Measurements from ENCODE around the gene CAMTA1. TPM values are rescaled to one million over a fixed set of nuclear protein-coding genes. Genes with fewer than 3 reads are reported as not detected.

The CAMTA1 gene
- polyA plus RNA-seq, 1 of the 3 experiments (the other 2 are of a cell fraction): 63.1 TPM

DNA sequence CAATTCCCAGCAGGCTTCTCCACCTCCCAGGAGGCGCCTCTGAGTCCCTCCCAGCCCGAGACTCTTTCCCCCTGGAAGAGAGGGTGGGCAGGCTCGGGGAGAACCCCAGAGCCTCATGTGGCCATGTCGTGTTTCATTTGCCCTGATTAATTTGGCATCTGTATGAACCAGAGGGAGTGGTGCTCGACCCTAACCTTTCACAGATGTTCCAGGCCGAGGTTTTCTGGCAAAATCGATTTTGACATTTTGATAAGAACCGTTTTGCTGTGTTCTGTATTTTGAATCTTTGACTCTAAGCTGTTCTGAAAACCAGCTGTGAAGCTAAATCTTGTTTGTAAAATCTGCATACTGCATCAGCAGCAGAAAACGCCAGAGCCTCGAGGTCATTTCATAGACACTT is 367.4 kb downstream of the CAMTA1 start:
- no peak overlapping the region for H3K4me3 ChIP-seq (ENCODE audit: low read depth in 2 of 2, low read length in 1 of 2)
- H3K9ac ChIP-seq: no peak overlapping the region
- POLR2A ChIA-PET: no interaction called here
- no peak overlapping the region for H3K27ac ChIP-seq (ENCODE audit: low read depth in 2 of 2, low read length in 1 of 2)
- no peaks in the 10 kb centered on the region for H4K20me1 ChIP-seq (ENCODE audit: insufficient read depth)
- H3K4me1 ChIP-seq (ENCODE audit: control insufficient read depth in 1 of 2, insufficient read depth in 2 of 2, low read depth in 1 of 2, low read length in 1 of 2): peaks cover 0 to 30% of the 10 kb centered on the region in 2 experiments; a peak in 2 of 4 replicates
- TF ChIP-seq SIN3A (IDR thresholded peaks at IDR 0.05; ENCODE audit: borderline replicate concordance, low read depth, low read length) (no peak), MXI1 (IDR thresholded peaks at IDR 0.05; ENCODE audit: low read depth, low read length) (peak; percentile 38; the same call in 1 of the 2 replicates), GATA2 (CRISPR knock-in tag; IDR thresholded peaks at IDR 0.05) (peak; percentile 89), CHD2 (IDR thresholded peaks at IDR 0.05; ENCODE audit: low read length, partially characterized antibody) (no peak), TAF1 (IDR thresholded peaks at IDR 0.05; ENCODE audit: borderline replicate concordance, low read depth, low read length) (no peak), RCOR1 (IDR thresholded peaks at IDR 0.05; ENCODE audit: low read length) (peak; percentile 74), SMC3 (IDR thresholded peaks at IDR 0.05; ENCODE audit: low read depth, low read length) (no peak), FOSL2 (IDR thresholded peaks at IDR 0.05; ENCODE audit: borderline replicate concordance, low read depth) (no peak), FOXJ3 (CRISPR knock-in tag; IDR thresholded peaks at IDR 0.05) (peak; percentile 62; the same call in 1 of the 2 replicates), EP300 (IDR thresholded peaks at IDR 0.05; ENCODE audit: borderline replicate concordance in 1 of 2, low read depth in 1 of 2, low read length in 1 of 2) (peak in 1 of 2 experiments; percentile 59; a peak in 1 of 4 replicates), RAD21 (IDR thresholded peaks at IDR 0.05; ENCODE audit: low read length) (peak; percentile 22; the same call in 1 of the 2 replicates)
- TF ChIP-seq, protein P1, sequence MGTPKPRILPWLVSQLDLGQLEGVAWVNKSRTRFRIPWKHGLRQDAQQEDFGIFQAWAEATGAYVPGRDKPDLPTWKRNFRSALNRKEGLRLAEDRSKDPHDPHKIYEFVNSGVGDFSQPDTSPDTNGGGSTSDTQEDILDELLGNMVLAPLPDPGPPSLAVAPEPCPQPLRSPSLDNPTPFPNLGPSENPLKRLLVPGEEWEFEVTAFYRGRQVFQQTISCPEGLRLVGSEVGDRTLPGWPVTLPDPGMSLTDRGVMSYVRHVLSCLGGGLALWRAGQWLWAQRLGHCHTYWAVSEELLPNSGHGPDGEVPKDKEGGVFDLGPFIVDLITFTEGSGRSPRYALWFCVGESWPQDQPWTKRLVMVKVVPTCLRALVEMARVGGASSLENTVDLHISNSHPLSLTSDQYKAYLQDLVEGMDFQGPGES (IDR thresholded peaks at IDR 0.05; ENCODE audit: low read depth, low read length): no peak
- TF ChIP-seq, protein P2, sequence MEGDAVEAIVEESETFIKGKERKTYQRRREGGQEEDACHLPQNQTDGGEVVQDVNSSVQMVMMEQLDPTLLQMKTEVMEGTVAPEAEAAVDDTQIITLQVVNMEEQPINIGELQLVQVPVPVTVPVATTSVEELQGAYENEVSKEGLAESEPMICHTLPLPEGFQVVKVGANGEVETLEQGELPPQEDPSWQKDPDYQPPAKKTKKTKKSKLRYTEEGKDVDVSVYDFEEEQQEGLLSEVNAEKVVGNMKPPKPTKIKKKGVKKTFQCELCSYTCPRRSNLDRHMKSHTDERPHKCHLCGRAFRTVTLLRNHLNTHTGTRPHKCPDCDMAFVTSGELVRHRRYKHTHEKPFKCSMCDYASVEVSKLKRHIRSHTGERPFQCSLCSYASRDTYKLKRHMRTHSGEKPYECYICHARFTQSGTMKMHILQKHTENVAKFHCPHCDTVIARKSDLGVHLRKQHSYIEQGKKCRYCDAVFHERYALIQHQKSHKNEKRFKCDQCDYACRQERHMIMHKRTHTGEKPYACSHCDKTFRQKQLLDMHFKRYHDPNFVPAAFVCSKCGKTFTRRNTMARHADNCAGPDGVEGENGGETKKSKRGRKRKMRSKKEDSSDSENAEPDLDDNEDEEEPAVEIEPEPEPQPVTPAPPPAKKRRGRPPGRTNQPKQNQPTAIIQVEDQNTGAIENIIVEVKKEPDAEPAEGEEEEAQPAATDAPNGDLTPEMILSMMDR (IDR thresholded peaks at IDR 0.05): no peak
- H3K79me2 ChIP-seq (ENCODE audit: insufficient read depth): no peaks in the 10 kb centered on the region
- CTCF ChIA-PET: interaction anchor here (1.0 to 2.1 kb wide), 6 partner anchors 11 to 433 kb away, joined by 3 to 6 read pairs (median 4); no protein-coding TSS in a partner anchor
- no peaks in the 10 kb centered on the region for H3K36me3 ChIP-seq (replicated peaks in 1 of 2; ENCODE audit: control insufficient read depth in 1 of 2, insufficient read depth in 2 of 2, low read length in 1 of 2)
- H3K9me3 ChIP-seq: no peaks in the 10 kb centered on the region
- H3F3A ChIP-seq (replicated peaks; ENCODE audit: insufficient read depth): no peaks in the 10 kb centered on the region
- DNase-seq: peak; percentile 85
- H3K4me2 ChIP-seq: no peak overlapping the region
- WGBS (ENCODE audit: low lambda C conversion rate): 18% methylated on average over 10 of the region's 10 CpGs
- H2AFZ ChIP-seq (ENCODE audit: low read depth): no peak overlapping the region
- H3K9me2 ChIP-seq: no peaks in the 10 kb centered on the region
- no peaks in the 10 kb centered on the region for H3K27me3 ChIP-seq (ENCODE audit: insufficient read depth)

DNA sequence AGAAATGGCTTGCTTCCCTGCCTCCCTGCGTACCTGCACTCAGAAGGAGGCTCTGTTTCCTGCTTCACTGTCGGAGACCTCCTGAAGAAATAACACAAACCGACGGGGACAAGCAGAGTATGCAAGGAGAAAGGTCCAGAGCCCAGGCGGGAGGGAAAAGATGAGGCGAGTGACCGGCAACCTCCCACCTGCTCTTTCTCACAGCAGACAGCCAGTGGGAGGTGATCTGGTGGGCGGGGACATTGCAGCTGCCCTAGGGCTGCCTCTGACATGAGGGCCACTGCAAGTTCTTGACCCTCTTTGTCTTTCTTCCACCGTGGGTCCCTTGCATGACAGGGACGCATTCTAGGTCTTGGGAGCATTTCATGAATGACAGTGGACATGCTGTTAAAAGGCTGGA is 368.2 kb downstream of the CAMTA1 start:
- ChIA-PET POLR2A (no interaction called here), CTCF (interaction anchor here (1.0 kb wide), 2 partner anchors 11 to 12 kb away, joined by 3 to 4 read pairs; no protein-coding TSS in a partner anchor)
- no peaks in the 10 kb centered on the region for H3K79me2 ChIP-seq (ENCODE audit: insufficient read depth)
- no peak overlapping the region for H3K4me3 ChIP-seq (ENCODE audit: low read depth in 2 of 2, low read length in 1 of 2)
- no peaks in the 10 kb centered on the region for H3K27me3 ChIP-seq (ENCODE audit: insufficient read depth)
- H3K36me3 ChIP-seq (replicated peaks in 1 of 2; ENCODE audit: control insufficient read depth in 1 of 2, insufficient read depth in 2 of 2, low read length in 1 of 2): no peaks in the 10 kb centered on the region
- H3K27ac ChIP-seq (ENCODE audit: low read depth in 2 of 2, low read length in 1 of 2): no peak overlapping the region
- peaks cover 0 to 30% of the 10 kb centered on the region in 2 experiments; a peak in 2 of 4 replicates for H3K4me1 ChIP-seq (ENCODE audit: control insufficient read depth in 1 of 2, insufficient read depth in 2 of 2, low read depth in 1 of 2, low read length in 1 of 2)
- H3F3A ChIP-seq (replicated peaks; ENCODE audit: insufficient read depth): no peaks in the 10 kb centered on the region
- no peaks in the 10 kb centered on the region for H4K20me1 ChIP-seq (ENCODE audit: insufficient read depth)
- 84% methylated on average over 8 of the region's 10 CpGs for WGBS (ENCODE audit: low lambda C conversion rate)
- H3K9me3 ChIP-seq: no peaks in the 10 kb centered on the region
- no peak overlapping the region for H3K4me2 ChIP-seq
- H3K9ac ChIP-seq: no peak overlapping the region
- H3K9me2 ChIP-seq: no peaks in the 10 kb centered on the region
- DNase-seq: no peak
- no peak overlapping the region for H2AFZ ChIP-seq (ENCODE audit: low read depth)
- TF ChIP-seq, protein P3, sequence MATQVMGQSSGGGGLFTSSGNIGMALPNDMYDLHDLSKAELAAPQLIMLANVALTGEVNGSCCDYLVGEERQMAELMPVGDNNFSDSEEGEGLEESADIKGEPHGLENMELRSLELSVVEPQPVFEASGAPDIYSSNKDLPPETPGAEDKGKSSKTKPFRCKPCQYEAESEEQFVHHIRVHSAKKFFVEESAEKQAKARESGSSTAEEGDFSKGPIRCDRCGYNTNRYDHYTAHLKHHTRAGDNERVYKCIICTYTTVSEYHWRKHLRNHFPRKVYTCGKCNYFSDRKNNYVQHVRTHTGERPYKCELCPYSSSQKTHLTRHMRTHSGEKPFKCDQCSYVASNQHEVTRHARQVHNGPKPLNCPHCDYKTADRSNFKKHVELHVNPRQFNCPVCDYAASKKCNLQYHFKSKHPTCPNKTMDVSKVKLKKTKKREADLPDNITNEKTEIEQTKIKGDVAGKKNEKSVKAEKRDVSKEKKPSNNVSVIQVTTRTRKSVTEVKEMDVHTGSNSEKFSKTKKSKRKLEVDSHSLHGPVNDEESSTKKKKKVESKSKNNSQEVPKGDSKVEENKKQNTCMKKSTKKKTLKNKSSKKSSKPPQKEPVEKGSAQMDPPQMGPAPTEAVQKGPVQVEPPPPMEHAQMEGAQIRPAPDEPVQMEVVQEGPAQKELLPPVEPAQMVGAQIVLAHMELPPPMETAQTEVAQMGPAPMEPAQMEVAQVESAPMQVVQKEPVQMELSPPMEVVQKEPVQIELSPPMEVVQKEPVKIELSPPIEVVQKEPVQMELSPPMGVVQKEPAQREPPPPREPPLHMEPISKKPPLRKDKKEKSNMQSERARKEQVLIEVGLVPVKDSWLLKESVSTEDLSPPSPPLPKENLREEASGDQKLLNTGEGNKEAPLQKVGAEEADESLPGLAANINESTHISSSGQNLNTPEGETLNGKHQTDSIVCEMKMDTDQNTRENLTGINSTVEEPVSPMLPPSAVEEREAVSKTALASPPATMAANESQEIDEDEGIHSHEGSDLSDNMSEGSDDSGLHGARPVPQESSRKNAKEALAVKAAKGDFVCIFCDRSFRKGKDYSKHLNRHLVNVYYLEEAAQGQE (IDR thresholded peaks at IDR 0.05; ENCODE audit: low read depth, low read length): no peak
- TF ChIP-seq, protein P4, sequence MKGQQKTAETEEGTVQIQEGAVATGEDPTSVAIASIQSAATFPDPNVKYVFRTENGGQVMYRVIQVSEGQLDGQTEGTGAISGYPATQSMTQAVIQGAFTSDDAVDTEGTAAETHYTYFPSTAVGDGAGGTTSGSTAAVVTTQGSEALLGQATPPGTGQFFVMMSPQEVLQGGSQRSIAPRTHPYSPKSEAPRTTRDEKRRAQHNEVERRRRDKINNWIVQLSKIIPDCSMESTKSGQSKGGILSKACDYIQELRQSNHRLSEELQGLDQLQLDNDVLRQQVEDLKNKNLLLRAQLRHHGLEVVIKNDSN (IDR thresholded peaks at IDR 0.05; ENCODE audit: borderline replicate concordance, low read depth): no peak
- TF ChIP-seq ELF1 (IDR thresholded peaks at IDR 0.05) (no peak), POLR2AphosphoS5 (IDR thresholded peaks at IDR 0.05; ENCODE audit: low read depth, low read length) (no peak), RFX5 (IDR thresholded peaks at IDR 0.05; ENCODE audit: low read length) (no peak), TAF1 (IDR thresholded peaks at IDR 0.05; ENCODE audit: borderline replicate concordance, low read depth, low read length) (no peak), TEAD4 (IDR thresholded peaks at IDR 0.05; ENCODE audit: borderline replicate concordance, insufficient read depth) (no peak)
- TF ChIP-seq, protein P5, sequence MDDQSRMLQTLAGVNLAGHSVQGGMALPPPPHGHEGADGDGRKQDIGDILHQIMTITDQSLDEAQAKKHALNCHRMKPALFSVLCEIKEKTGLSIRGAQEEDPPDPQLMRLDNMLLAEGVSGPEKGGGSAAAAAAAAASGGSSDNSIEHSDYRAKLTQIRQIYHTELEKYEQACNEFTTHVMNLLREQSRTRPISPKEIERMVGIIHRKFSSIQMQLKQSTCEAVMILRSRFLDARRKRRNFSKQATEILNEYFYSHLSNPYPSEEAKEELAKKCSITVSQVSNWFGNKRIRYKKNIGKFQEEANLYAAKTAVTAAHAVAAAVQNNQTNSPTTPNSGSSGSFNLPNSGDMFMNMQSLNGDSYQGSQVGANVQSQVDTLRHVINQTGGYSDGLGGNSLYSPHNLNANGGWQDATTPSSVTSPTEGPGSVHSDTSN (IDR thresholded peaks at IDR 0.05): no peak
